Activated CD8-positive, alpha-beta T cell treated with anti-CD3 and anti-CD28 coated beads for 36 hours (primary cell): ENCODE data around the gene CA10. TPM values are rescaled to one million over a fixed set of nuclear protein-coding genes. Genes with fewer than 3 reads are reported as not detected.

Experiments used
- ATAC-seq: fragments of 200-7000 bp; cut with Tn5 transposase; one replicate; pipeline ENCODE4 v1.10.0; 2021; ENCODE audit warnings: mild to moderate bottlenecking, moderate library complexity
- CTCF ChIA-PET: fragments of 350-600 bp; sonication (Branson Sonifier 250); formaldehyde crosslinking; loops from one replicate; lab custom pipeline; 2021; ENCODE audit warnings: antibody characterized with exemption; lab: Charles Lee
- POLR2A ChIA-PET: fragments of 350-600 bp; sonication (Branson Sonifier 250); formaldehyde crosslinking; loops from one replicate; lab custom pipeline; 2021; ENCODE audit warnings: antibody characterized with exemption; lab: Charles Lee
- DNase-seq: peaks from one replicate; pipeline ENCODE4 v3.0.0-alpha.2; 2020
- H3K27ac Mint-ChIP-seq: one replicate; pipeline ENCODE4 v1.8.0; 2021; ENCODE audit warnings: mild to moderate bottlenecking, mixed read lengths
- H3K27me3 Mint-ChIP-seq: one replicate; pipeline ENCODE4 v1.8.0; 2021; ENCODE audit warnings: mixed read lengths
- H3K36me3 Mint-ChIP-seq: one replicate; pipeline ENCODE4 v1.8.0; 2021; ENCODE audit warnings: low read depth, mixed read lengths
- H3K4me1 Mint-ChIP-seq: one replicate; pipeline ENCODE4 v1.8.0; 2021; ENCODE audit warnings: low read depth, mixed read lengths
- H3K4me3 Mint-ChIP-seq: one replicate; pipeline ENCODE4 v1.8.0; 2021; ENCODE audit warnings: mild to moderate bottlenecking, moderate library complexity, mixed read lengths
- H3K9me3 Mint-ChIP-seq: one replicate; pipeline ENCODE4 v1.8.0; 2021; ENCODE audit warnings: mixed read lengths
- intact Hi-C: fragments of 100-400 bp; cut with micrococcal nuclease; formaldehyde crosslinking; loops from one replicate; pipeline ENCODE4 v1.10.0; 2022
- total RNA-seq, 2 experiments: library from RNA; stranded (reverse); gene quantifications; one replicate each; pipeline ENCODE4 v1.2.3, GENCODE V29; 2021
- TF ChIP-seq, protein P1 (sequence below): fragments of 200-600 bp; IDR thresholded peaks from one replicate; pipeline ENCODE4 v1.8.0; 2022; ENCODE audit warnings: antibody characterized with exemption, mild to moderate bottlenecking

Gene CA10
- total RNA-seq, 2 experiments from 2014 or later: not detected

DNA sequence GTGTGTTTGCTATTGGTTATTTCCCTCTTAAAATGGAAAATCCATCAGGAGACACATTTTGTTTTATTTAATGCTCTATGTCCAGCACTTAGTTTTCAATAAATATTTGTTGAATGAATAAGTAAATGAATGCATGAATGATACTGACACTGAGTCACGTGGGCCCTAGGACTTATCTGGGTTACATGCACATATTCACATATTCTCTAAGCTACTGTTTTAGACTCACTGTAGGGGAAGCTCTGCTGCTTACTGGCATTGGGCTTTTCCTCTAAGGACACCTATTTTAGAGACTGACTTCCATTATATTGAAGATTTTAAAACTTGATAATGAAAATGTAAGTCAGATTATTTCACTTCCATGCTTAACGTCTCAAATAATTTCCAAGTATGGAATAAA, 571.0 kb downstream of the CA10 start:
- Mint-ChIP-seq H3K4me3 (no peak overlapping the region), H3K4me1 (no peaks in the 10 kb centered on the region), H3K36me3 (no peaks in the 10 kb centered on the region), H3K27ac (no peak overlapping the region), H3K9me3 (peaks cover 11% of the 10 kb centered on the region), H3K27me3 (peaks cover 6% of the 10 kb centered on the region)
- ATAC-seq (no peak), DNase-seq (no peak)
- TF ChIP-seq, protein P1, sequence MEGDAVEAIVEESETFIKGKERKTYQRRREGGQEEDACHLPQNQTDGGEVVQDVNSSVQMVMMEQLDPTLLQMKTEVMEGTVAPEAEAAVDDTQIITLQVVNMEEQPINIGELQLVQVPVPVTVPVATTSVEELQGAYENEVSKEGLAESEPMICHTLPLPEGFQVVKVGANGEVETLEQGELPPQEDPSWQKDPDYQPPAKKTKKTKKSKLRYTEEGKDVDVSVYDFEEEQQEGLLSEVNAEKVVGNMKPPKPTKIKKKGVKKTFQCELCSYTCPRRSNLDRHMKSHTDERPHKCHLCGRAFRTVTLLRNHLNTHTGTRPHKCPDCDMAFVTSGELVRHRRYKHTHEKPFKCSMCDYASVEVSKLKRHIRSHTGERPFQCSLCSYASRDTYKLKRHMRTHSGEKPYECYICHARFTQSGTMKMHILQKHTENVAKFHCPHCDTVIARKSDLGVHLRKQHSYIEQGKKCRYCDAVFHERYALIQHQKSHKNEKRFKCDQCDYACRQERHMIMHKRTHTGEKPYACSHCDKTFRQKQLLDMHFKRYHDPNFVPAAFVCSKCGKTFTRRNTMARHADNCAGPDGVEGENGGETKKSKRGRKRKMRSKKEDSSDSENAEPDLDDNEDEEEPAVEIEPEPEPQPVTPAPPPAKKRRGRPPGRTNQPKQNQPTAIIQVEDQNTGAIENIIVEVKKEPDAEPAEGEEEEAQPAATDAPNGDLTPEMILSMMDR: no peak
- intact Hi-C loops: no loop called here
- POLR2A ChIA-PET: no interaction called here
- CTCF ChIA-PET: no interaction called here

DNA sequence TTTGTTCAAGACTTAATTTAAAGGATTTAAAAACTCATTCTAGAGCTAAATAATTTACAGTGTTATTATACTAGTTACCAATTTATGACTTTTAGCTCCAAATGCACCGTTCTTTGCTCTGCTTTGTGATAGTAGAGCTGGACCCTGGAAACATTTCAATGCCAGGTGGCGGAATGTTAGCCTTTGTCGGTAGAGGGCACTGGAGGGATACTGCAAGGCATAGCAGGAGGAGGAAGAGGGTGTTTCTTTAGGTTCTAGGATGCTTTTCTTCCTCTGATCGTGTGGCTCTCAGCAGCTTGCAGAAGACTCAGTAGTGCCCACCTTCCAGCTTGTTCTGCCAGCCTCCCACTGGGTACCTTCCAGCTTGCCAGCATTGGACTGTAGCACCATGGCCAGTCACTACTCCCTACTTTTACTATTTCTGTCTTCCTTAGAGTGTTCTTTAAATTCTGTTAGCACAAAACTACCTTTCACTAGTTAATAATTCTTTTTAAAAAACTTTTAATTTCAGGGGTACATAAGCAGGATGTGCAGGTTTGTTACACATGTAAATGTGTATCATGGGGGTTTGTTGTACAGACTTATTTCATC, 572.9 kb downstream of the CA10 start:
- no peak overlapping the region for H3K4me3 Mint-ChIP-seq
- H3K36me3 Mint-ChIP-seq: no peaks in the 10 kb centered on the region
- peak; percentile 10 for DNase-seq
- POLR2A ChIA-PET: no interaction called here
- intact Hi-C loops: no loop called here
- CTCF ChIA-PET: interaction anchor here (1.1 kb wide), 1 partner anchor 54 kb away, joined by 3 read pairs; no protein-coding TSS in a partner anchor
- no peaks in the 10 kb centered on the region for H3K4me1 Mint-ChIP-seq
- H3K9me3 Mint-ChIP-seq: peaks cover 11% of the 10 kb centered on the region
- no peak for ATAC-seq
- H3K27me3 Mint-ChIP-seq: peaks cover 5% of the 10 kb centered on the region
- TF ChIP-seq, protein P1: no peak
- H3K27ac Mint-ChIP-seq: no peak overlapping the region

DNA sequence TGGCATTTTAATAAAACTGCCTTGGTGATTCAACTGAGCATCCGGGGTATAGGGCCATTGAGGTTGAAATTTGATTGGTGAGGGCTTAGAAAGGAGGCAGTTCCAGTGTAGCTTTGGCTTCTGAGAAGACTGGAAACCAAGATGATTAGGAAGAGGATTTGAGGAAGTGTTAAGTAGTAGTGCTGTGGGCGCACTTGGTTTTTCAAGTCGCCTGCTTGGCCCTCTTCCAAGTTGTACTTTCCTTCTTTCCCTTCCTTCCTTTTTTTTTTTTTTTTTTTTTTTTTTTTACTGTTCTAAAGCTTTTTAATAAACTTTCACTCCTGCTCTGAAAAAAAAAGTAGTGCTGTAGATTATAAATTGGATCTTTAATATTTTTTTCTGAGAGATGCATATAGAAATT, 577.6 kb downstream of the CA10 start:
- H3K9me3 Mint-ChIP-seq: peaks cover 8% of the 10 kb centered on the region
- H3K27me3 Mint-ChIP-seq: peaks cover 21% of the 10 kb centered on the region
- TF ChIP-seq, protein P1: no peak
- H3K27ac Mint-ChIP-seq: no peak overlapping the region
- ChIA-PET CTCF (no interaction called here), POLR2A (no interaction called here)
- no peaks in the 10 kb centered on the region for H3K36me3 Mint-ChIP-seq
- intact Hi-C loops: no loop called here
- H3K4me1 Mint-ChIP-seq: no peaks in the 10 kb centered on the region
- H3K4me3 Mint-ChIP-seq: no peak overlapping the region
- DNase-seq (no peak), ATAC-seq (no peak)
